ENCODE results near the gene RAB39A.
A peak's percentile ranks its signal among the peaks of the same experiment; 100 is the strongest.

Gene RAB39A

GRCh38 chr11:107963091-107963490, 34.8 kb downstream of the RAB39A start:
- no peak for DNase-seq

GRCh38 chr11:107969219-107969618, 41.0 kb downstream of the RAB39A start:
- DNase-seq: no peak

- DNase-seq: no peak
Measured at GRCh38 chr11:107970049-107970448, 41.8 kb downstream of the RAB39A start.

GRCh38 chr11:107973641-107974040, 45.4 kb downstream of the RAB39A start:
- DNase-seq: no peak

- no peak for DNase-seq
Measured at GRCh38 chr11:107988397-107989158, 60.3 kb downstream of the RAB39A start.

- DNase-seq: no peak
Measured at GRCh38 chr11:107991868-107992414, 63.7 kb downstream of the RAB39A start.

- DNase-seq: no peak
Measured at GRCh38 chr11:107996006-107996776, 67.9 kb downstream of the RAB39A start.

- no peak for DNase-seq
Measured at GRCh38 chr11:107998761-107999160, 70.5 kb downstream of the RAB39A start.

- no peak for DNase-seq
Measured at GRCh38 chr11:107999759-108000455, 71.7 kb downstream of the RAB39A start.

GRCh38 chr11:108002476-108002875, 74.2 kb downstream of the RAB39A start:
- no peak for DNase-seq

- DNase-seq: no peak
Measured at GRCh38 chr11:108003623-108004022, 75.4 kb downstream of the RAB39A start.

GRCh38 chr11:108007819-108008218, 79.6 kb downstream of the RAB39A start:
- DNase-seq: no peak

GRCh38 chr11:108008656-108009496, 80.6 kb downstream of the RAB39A start, which contains the start of gene CUL5:
TSS of gene CUL5 (plus strand) at chr11:108008898. CDS start at chr11:108009349, 451 bp downstream.
- DNase-seq: peak; percentile 86

GRCh38 chr11:108009497-108010370, 81.5 kb downstream of the RAB39A start:
- no peak for DNase-seq

GRCh38 chr11:108012139-108012725, 84.0 kb downstream of the RAB39A start:
- DNase-seq: no peak
